GM18502 (cell line): ENCODE measurements around the gene C10orf67.

ENCODE experiments used
- ATAC-seq: cut with Tn5 transposase; IDR thresholded peaks from one replicate; pipeline ENCODE4 v1.9.1; 2021; ENCODE audit warnings: mild to moderate bottlenecking; ENCODE audit not compliant: unreplicated experiment, poor library complexity

C10orf67 gene

GRCh38 chr10:23200586-23200985, 144.0 kb downstream of the C10orf67 start:
- ATAC-seq, result no peak

DNA sequence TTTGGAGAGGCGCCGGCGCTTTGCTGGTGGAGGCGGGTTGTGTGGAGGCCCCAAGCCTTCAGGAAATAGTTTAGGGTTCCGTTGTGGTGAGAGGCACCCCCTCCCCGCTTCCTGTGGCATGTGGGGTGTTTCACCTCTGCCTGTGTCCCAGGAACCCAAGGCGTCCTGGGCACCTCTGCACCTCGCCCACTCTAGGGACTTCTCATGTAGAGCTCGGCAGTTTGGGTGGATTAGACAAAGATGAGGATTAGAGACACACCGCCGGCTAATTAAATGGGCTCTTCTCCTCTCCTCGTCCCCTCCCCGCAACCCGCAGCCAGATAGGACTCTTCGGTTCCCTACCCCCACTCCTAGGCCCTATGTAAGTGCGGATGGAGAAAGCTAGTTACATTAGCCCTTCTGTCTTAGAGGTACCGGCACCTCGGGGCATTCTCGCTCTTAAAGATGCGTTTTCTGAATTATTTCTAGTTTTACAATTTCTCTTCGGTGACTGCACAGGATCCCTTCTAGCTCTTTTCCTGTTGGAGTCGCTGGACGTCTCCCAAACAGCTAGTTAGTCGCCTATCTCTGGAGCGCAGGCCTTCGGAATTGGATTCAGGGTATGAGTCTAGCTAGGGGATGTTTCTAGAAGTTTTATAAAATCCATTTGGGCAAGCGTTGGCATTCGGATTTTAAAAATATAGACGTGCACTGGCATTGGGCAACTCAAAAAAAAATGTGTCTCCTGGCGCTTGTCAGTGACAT, 144.7 kb downstream of the C10orf67 start:
- ATAC-seq, result no peak

- no peak for ATAC-seq
These were observed 145.4 kb downstream of the C10orf67 start for GRCh38 chr10:23198940-23199767.

DNA sequence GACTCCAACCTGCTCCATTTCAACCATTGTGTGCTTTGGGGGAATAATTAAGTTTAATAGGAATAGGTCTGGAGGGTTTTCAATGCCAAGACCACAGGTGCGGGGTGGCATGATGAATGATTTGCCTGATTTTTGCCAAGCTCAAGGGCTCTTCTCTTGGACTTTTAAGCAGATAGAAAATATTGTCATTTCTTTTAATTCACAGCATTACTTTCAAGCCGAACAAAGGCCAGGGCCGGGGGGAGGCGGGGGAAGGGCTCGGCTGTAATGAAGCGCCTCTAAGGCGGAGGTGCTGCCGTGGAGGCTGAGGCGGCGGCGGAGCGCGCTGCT, 146.0 kb downstream of the C10orf67 start:
- ATAC-seq, result no peak

- no peak for ATAC-seq
These were observed 147.2 kb downstream of the C10orf67 start for GRCh38 chr10:23197416-23197861.

DNA sequence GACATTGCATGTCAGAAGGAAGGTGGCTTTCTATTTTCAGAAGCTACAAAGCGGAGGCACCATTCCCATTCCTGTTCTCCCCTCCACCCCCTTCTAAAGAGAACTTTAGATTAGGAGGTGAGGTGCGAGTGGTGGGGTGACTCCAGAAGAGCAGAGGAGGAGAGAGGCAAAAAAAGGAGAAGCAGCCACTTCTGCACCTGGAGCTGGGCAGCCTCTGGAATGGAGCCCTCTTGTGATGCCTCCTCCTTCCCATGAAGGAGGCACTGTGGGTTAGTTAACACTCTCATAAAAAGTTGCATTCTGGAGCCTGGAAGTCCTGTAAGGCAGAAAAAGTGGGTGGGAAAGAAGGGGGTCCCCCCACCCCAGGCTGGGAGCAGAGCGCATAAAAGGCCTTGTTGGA, 147.7 kb downstream of the C10orf67 start:
- no peak for ATAC-seq

- ATAC-seq, result no peak
These were observed 148.6 kb downstream of the C10orf67 start for GRCh38 chr10:23195846-23196600.

GRCh38 chr10:23194966-23195845, 149.4 kb downstream of the C10orf67 start:
- ATAC-seq, result no peak

GRCh38 chr10:23194471-23194965, 150.1 kb downstream of the C10orf67 start:
- ATAC-seq, result no peak

GRCh38 chr10:23193435-23194074, 151.0 kb downstream of the C10orf67 start:
- ATAC-seq, result no peak

DNA sequence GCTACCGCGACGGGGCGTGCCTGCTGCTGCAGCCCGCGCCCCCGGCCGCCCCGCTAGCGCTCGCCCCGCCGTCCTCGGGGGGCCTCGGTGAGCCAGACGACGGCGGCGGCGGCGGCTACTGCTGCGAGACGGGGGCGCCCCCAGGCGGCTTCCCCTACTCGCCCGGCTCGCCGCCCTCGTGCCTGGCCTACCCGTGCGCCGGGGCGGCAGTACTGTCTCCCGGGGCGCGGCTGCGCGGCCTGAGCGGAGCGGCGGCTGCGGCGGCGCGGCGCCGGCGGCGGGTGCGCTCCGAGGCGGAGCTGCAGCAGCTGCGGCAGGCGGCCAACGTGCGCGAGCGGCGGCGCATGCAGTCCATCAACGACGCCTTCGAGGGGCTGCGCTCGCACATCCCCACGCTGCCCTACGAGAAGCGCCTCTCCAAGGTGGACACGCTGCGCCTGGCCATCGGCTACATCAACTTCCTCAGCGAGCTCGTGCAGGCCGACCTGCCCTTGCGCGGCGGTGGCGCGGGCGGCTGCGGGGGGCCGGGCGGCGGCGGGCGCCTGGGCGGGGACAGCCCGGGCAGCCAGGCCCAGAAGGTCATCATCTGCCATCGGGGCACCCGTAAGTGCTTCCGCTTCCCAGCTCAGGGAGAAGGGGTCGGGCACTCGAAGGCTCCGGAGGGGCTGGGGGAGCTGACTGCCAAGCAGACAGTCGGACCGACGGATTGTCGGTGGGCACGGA, 151.7 kb downstream of the C10orf67 start:
- no peak for ATAC-seq

DNA sequence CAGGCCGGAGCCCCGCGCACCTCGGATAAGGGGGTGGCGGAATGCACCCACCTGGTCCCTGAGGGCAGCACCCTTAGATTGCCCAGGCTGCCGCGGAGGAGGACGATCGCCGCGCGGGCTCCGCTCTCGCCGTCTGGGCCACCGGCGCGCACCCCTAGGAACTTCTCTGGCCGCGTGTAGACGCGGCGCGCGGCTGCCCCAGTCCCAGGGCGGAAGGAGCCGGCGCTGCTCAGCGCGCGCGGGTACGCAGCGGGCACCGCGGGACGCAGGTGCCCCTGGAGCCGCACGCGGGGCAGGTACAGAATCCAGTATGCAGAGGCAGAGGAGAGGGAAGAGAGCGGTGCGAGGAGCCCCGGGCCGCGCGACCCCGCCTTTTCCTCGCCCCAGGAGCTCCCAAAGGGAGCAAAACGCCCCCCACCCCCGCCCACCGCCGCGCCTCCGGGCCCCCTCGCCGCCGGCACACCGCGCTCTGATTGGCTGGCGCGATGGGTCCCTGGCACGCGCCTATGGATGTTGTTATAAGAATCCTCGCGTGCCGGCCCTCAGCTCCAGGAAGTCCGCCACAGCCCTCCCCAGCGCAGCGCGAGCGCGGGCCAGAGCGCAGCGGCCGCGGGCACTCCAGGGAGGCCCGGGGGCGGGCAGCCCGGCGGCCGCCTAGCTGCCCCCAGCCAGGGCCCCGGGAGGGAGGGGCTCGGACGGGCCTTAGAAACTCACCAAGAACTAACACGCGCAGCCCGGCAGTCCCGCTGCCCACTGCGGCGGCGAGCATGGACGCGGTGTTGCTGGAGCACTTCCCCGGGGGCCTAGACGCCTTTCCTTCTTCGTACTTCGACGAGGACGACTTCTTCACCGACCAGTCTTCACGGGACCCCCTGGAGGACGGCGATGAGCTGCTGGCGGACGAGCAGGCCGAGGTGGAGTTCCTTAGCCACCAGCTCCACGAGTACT, 152.6 kb downstream of the C10orf67 start, which contains the start of gene PTF1A:
TSS of gene PTF1A (plus strand) at position 549 of the 948 bp plus-strand sequence. CDS start at position 768, 219 bp downstream.
- ATAC-seq, result no peak

DNA sequence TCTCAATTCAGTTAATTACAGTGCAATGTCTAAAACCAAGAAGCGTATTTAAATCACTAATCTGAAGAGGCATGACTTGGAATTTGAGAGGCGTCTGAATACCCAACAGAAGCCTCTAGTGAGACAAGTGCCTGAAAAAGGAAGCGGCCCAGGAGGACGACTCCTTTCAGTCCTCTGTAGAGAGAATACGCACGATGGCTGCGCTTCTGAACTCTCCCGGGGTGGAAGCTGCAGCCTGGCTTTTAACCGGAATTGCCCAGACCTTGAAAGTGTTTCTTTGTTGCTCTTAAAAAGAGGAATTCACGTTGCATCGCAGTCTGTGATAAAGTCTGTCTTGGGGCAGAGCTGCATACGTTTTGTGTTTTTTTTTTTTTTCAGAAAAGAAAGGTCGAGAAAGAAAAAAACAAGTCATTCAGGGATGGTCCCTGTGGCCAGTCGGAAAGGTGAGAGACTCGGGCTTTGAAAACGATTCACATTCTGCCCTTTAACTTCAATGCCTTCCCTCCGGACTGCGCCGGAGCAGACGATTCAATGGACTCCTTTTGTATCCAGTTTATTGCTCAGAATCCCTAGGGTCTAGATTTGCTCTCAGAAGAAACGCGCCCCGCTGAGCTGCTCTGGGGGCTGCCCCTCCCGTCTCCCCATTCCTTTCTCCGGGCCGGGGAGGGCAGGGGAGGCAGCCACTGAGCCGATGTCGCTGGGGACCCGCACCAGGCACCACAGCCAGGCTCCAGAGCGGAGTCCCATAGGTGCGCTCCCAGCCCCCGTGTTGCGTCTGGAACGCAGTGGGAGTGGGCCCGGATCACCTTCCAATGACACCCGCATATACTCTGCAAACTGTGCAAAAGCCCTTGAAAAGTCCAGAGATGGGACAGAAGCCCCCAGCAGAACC, 153.5 kb downstream of the C10orf67 start:
- no peak for ATAC-seq

GRCh38 chr10:23189024-23189423, 155.6 kb downstream of the C10orf67 start:
- ATAC-seq, result no peak

GRCh38 chr10:23187155-23187554, 157.4 kb downstream of the C10orf67 start:
- no peak for ATAC-seq

DNA sequence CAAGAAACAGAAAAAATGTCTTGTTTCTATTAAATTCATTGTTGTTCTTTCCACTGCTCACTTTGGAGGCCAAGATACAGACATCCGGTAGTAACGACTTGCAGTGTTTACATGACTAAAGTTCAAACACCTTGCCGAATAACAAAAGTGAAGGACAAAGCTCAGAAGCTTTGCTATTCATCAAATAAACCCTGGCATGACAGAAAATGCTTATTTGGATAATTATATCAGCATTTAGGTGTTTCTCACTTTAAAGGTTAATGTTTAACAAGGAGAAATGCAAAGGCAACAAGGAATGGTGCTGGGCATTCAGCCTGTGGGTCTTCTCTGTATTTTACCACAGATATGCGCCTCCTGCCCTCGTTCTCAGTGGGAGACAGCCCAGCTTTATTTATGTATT, 157.9 kb downstream of the C10orf67 start:
- no peak for ATAC-seq

DNA sequence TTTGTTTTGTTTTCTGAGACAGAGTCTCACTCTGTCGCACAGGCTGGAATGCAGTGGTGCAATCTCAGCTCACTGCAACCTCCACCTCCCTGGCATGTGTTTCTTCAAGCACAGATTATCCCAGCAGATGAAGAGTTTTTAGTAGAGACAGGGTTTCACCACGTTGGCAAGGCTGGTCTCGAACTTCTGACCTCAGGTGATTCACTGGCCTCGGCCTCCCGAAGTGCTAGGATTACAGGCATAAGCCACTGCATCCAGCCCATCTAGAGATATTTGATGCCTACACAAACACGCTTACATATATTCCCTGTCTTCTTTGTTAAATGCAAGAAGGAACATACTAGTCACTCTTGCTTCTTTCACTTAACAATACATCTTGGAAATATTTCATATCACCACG, 158.4 kb downstream of the C10orf67 start:
- no peak for ATAC-seq
